ES-I3 (cell line): Measurements from ENCODE around the gene MTHFD2.

Source experiments
- H3K36me3 ChIP-seq: 2 replicates; pipeline ENCODE4 v1.6.1; 2013; ENCODE audit warnings: mild to moderate bottlenecking, low read length, control low read depth, moderate library complexity; ENCODE audit not compliant: insufficient read depth
- H3K4me1 ChIP-seq: 2 replicates; pipeline ENCODE4 v1.6.1; 2013; ENCODE audit warnings: mild to moderate bottlenecking, control low read depth, low read length; ENCODE audit not compliant: insufficient read depth
- H3K9ac ChIP-seq: 2 replicates; pipeline ENCODE4 v1.6.1; 2013; ENCODE audit warnings: low read depth, mild to moderate bottlenecking, low read length, moderate library complexity
- H3K9me3 ChIP-seq: 2 replicates; pipeline ENCODE4 v1.6.1; 2013; ENCODE audit warnings: mild to moderate bottlenecking, low read length, moderate library complexity; ENCODE audit not compliant: control insufficient read depth, insufficient read depth

Gene MTHFD2

DNA sequence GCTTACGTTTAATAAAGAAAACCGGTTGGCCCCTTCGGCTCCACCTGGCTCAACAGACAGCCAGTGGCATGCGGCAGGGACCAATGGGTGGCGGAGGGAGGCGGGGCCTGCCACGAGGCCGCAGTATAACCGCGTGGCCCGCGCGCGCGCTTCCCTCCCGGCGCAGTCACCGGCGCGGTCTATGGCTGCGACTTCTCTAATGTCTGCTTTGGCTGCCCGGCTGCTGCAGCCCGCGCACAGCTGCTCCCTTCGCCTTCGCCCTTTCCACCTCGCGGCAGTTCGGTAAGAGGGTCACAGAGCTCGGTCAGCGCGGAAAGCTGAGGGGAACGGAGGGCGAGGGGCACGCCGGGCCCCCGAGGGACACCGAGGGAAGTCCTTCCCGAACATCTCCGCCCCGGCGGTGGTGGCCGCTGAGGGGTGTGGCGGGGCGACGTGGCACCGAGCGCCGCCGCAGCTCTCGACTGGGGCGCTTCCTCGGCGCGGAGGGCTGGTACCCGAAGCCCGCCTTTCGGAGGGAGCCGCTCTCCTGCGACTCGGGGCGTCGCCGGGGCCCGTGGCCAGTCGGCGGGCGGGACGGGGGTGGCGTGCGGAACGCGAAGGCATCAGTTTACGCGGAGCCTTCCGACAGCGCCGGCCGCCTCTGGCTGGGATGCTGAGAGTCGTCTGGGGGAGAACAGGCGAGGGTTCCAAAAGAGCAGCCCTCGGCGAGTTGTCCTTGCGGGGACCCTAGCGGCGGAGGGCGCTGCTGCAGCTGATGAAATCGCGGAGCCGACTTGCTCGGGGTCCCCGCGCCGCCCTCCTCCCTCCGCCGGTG lies at the start of gene MTHFD2:
TSS of gene MTHFD2 (plus strand) at position 155 of the 814 bp plus-strand sequence. CDS start at position 182, 27 bp downstream.
- Histone ChIP-seq H3K9ac (peak within 1 kb of the TSS; percentile 96), H3K9me3 (no peaks in the 10 kb centered on the region), H3K36me3 (peaks cover 19% of the 10 kb centered on the region; the same call in 1 of the 2 replicates)

DNA sequence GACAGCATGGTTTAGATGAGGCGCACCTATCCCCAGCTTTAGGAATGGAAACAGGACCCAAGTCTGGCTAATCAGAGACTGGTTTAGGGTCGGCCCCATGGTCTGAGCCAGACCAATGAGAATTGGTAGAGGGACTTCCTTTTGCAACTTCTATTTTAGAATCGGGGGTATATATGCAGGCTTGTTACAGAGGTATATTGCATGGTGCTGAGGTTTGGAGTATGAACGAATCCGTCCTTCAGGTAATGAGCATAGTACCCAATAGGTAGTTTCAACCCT lies 49.2 kb upstream of the MTHFD2 start:
- no peak overlapping the region for H3K9ac ChIP-seq
- peaks cover 10% of the 10 kb centered on the region for H3K4me1 ChIP-seq
- peaks cover 14% of the 10 kb centered on the region; the same call in 1 of the 2 replicates for H3K36me3 ChIP-seq
- H3K9me3 ChIP-seq, result no peaks in the 10 kb centered on the region

More for the DNA sequence above, at the start of gene MTHFD2:
- peaks cover 4% of the 10 kb centered on the region; the same call in 1 of the 2 replicates for H3K4me1 ChIP-seq

DNA sequence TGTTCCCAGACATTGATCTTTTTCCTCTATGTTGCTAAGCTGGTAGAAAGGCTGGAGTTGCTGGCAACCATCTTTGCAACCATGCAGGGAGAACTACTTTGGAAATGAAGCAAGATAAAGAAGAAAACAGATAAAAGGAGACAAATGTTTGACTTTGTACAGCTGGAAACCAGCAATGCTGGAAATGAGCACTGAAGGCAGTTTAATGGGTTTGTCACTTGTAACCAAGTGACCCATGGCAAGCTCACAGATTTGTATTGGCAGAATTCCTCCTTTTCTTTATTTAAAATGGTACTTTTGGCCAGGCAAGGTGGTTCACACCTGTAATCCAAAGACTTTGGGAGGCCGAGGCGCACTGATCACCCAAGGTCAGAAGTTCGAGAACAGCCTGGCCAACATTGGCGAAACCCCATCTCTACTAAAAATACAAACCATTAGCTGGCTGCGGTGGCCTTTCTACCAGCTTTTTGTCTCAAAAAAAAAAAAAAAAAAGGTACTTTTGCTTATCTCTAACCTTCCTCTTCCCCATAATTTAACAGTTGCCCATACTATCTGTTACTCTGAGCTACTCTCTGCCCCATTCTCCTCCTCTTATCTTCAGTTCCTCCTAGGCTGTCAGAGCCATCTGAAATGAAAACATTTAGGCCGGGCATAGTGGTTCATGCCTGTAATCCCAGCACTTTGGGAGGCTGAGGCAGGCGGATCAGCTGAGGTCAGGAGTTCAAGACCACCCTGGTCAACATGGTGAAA lies 48.7 kb upstream of the MTHFD2 start:
- peaks cover 10% of the 10 kb centered on the region; the same call in 1 of the 2 replicates for H3K36me3 ChIP-seq
- peaks cover 10% of the 10 kb centered on the region for H3K4me1 ChIP-seq
- no peaks in the 10 kb centered on the region for H3K9me3 ChIP-seq
- H3K9ac ChIP-seq, result no peak overlapping the region

- H3K36me3 ChIP-seq, result peaks cover 23% of the 10 kb centered on the region
- no peak overlapping the region for H3K9ac ChIP-seq
- 0 out of 2 replicates have a peak, but pooled peaks cover 3% of the 10 kb centered on the region for H3K4me1 ChIP-seq
- no peaks in the 10 kb centered on the region for H3K9me3 ChIP-seq
Measured at GRCh38 chr2:74152954-74153353, 45.5 kb upstream of the MTHFD2 start.

GRCh38 chr2:74155830-74156229 lies 42.6 kb upstream of the MTHFD2 start:
- H3K9me3 ChIP-seq, result no peaks in the 10 kb centered on the region
- H3K4me1 ChIP-seq, result no peaks in the 10 kb centered on the region
- peaks cover 25% of the 10 kb centered on the region for H3K36me3 ChIP-seq
- H3K9ac ChIP-seq, result no peak overlapping the region

- Histone ChIP-seq H3K4me1 (no peaks in the 10 kb centered on the region), H3K9ac (no peak overlapping the region), H3K36me3 (peaks cover 28% of the 10 kb centered on the region), H3K9me3 (no peaks in the 10 kb centered on the region)
Measured at GRCh38 chr2:74162951-74163350, 35.5 kb upstream of the MTHFD2 start.

GRCh38 chr2:74164761-74165160 lies 33.7 kb upstream of the MTHFD2 start:
- Histone ChIP-seq H3K4me1 (no peaks in the 10 kb centered on the region), H3K36me3 (peaks cover 29% of the 10 kb centered on the region), H3K9ac (no peak overlapping the region), H3K9me3 (no peaks in the 10 kb centered on the region)

DNA sequence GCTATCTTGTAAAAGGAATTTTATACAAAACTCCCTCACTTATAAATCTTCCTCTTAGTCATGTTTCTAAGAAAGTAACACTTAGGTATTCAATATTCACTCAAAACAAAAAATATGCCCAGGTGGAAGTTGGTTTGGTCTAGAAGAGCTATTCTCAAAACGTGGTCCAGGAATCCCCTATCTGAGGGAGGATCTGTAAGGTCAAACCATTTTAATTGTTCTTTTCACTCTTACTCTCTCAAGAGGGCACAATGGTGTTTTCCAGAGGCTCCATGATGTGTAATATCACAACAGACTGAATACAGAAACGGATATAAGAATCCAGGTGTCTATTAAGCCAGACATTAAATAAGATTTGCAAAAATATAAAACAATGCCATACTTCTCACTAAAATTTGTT lies 29.7 kb upstream of the MTHFD2 start:
- Histone ChIP-seq H3K4me1 (no peaks in the 10 kb centered on the region), H3K36me3 (peaks cover 35% of the 10 kb centered on the region), H3K9ac (no peak overlapping the region), H3K9me3 (no peaks in the 10 kb centered on the region)

DNA sequence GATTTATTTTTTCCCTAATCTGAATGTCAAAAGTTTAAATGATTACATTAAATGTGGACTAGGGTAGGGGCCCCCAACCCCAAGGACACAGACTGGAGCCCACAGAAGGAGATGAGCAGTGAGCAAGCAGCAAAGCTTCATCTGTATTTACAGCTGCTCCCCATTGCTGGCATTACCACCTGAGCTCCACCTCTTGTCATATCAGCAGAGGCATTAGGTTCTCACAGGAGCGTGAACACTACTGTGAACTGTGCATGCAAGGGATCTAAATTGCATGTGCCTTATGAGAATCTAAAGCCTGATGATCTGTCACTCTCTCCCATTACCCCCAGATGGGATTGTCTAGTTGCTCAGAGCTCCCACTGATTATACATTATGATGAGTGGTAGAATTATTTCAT lies 23.5 kb upstream of the MTHFD2 start:
- peaks cover 11% of the 10 kb centered on the region for H3K36me3 ChIP-seq
- no peaks in the 10 kb centered on the region for H3K9me3 ChIP-seq
- no peaks in the 10 kb centered on the region for H3K4me1 ChIP-seq
- H3K9ac ChIP-seq, result no peak overlapping the region

GRCh38 chr2:74177696-74178095 lies 20.7 kb upstream of the MTHFD2 start:
- H3K9me3 ChIP-seq, result no peaks in the 10 kb centered on the region
- peak overlapping the region; percentile 72 for H3K9ac ChIP-seq
- H3K36me3 ChIP-seq, result peaks cover 3% of the 10 kb centered on the region
- H3K4me1 ChIP-seq, result peaks cover 3% of the 10 kb centered on the region; the same call in 1 of the 2 replicates

DNA sequence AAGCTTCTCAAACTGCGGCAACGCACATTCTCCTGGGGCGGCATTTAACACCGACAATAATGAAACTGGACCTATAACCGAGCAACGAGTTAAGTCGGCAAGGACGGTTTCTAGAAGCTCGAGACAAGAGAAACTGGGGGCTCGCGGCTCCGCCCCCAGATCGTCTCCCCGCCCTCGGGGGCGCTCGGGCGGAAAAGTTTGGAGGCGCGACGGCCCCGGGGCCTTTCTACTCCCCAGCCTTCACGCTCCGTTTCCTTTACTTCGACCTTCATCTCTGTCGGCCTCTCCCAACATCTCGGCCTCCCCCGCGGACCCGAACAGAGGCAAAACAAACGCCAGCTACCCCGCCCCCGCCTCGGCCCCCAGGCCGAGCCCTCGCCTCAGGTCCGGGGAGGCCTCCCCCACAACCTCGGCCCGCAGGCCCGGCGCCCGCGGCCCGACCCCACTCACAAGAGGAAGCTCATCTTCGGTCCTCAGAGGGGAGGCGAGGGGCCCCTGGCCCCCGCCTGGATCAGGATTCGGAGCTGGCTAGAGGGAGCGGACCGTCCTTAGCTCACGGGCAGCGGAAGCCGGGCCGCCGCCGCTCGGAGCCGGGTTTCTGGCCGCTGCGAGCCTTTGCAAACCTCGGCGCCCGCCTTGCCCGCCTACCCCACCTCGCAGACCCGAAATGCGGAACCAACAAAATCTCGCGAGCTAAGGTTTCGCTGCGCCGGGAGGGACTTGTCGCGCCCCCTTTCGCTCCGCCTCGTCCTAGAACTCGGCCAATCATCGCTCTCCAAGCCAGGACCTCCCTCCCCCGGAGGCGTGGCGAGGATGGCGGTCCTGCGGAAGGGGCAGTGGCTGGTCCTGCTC lies 20.0 kb upstream of the MTHFD2 start, which contains the start of gene MOB1A:
TSS of gene MOB1A (minus strand) at position 669 of the 852 bp plus-strand sequence. CDS start at position 464, 205 bp downstream.
- peak within 1 kb of the TSS; percentile 72 for H3K9ac ChIP-seq
- peaks cover 3% of the 10 kb centered on the region; the same call in 1 of the 2 replicates for H3K4me1 ChIP-seq
- H3K9me3 ChIP-seq, result no peaks in the 10 kb centered on the region
- H3K36me3 ChIP-seq, result no peaks in the 10 kb centered on the region; the same call in 1 of the 2 replicates

DNA sequence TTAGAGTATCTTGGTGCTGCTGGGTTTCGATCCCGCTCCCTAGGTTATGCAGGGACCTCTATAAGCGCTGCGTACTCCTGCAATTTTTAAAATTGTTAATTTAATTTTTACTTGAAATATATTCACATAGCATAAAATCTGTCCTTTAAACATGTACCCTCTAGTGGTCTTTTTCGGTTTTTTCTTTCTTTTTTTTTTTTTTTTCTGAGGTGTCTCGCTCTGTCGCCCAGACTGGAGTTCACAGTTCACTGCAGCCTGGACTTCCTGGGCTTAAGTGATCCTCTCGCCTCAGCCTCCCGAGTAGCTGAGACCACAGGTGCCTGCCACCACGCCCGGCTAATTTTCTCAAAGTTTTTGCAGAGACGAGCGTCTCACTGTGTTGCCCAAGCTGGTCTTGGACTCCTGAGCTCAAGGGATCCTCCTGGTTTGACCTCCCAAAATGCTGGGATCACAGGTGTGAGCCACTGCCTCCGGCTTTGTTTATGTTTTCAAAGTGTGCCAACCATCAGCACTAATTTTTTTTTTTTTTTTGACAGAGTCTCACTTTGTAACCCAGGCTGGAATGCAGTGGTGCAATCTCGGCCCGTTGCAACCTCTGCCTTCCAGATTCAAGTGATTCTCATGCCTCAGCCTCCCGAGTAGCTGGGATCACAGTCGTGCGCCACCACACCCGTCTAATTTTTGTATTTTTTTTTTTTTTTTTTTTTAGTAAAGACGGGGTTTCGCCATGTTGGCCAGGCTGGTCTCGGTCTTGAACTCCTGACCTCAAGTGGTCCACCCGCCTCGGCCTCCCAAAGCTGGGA lies 19.2 kb upstream of the MTHFD2 start:
- Histone ChIP-seq H3K36me3 (no peaks in the 10 kb centered on the region; the same call in 1 of the 2 replicates), H3K9me3 (no peaks in the 10 kb centered on the region), H3K4me1 (peaks cover 3% of the 10 kb centered on the region; the same call in 1 of the 2 replicates), H3K9ac (peak overlapping the region; percentile 72; the same call in 1 of the 2 replicates)

DNA sequence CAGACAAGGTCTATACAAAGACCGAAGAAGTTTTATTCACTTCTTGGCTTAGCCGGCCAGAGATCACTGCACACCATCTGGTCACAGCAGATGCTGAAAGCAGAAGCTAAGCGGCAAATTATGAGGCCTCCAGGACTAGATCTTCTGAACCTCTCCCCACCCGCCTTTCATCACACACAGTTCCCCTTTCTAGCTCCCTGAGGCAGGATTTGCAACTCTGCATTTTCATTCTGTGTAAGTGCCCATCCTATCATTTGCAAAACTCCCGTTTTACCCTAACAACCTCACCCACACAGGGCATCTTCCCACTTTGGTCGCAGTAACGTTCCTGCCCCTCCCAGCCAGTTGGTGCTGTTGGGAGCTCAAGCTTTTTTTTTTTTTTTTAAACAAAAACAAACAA lies 16.7 kb upstream of the MTHFD2 start:
- no peak overlapping the region for H3K9ac ChIP-seq

More for the DNA sequence above, 16.7 kb upstream of the MTHFD2 start:
- no peaks in the 10 kb centered on the region for H3K9me3 ChIP-seq
- H3K36me3 ChIP-seq, result no peaks in the 10 kb centered on the region; the same call in 1 of the 2 replicates
- H3K4me1 ChIP-seq, result peaks cover 3% of the 10 kb centered on the region; the same call in 1 of the 2 replicates
